22Rv1 (cell line): Measurements from ENCODE around the gene TMEM91.

ENCODE experiments used
- ZFX ChIP-seq: fragments of 450-650 bp; IDR thresholded peaks from 2 replicates; pipeline ENCODE4 v1.6.1; 2017; ENCODE audit warnings: antibody characterized with exemption, borderline replicate concordance
- TF ChIP-seq, protein P1 (sequence below): fragments of 450-650 bp; IDR thresholded peaks from 2 replicates; pipeline ENCODE4 v1.5.1; 2017; ENCODE audit warnings: mild to moderate bottlenecking

DNA sequence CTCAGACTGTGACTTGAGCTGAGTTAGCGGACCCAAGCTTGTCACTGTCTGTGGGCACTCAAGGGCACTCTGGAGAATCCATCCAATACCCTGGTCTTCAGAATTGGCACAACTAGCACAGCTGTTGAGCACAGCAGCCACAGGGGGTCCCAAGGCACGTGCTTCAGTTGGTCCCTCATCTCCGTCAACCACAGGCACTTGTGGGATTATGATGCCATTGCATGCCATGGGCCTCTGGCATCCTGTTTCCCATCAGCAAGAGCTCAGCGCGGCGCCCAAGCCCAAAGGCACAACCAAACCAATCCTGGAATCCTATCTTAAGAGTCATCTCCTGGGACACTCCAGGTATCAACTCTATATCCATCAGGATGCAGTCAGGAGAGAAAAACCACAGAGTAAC, 54.6 kb downstream of the TMEM91 start:
- TF ChIP-seq, protein P1, sequence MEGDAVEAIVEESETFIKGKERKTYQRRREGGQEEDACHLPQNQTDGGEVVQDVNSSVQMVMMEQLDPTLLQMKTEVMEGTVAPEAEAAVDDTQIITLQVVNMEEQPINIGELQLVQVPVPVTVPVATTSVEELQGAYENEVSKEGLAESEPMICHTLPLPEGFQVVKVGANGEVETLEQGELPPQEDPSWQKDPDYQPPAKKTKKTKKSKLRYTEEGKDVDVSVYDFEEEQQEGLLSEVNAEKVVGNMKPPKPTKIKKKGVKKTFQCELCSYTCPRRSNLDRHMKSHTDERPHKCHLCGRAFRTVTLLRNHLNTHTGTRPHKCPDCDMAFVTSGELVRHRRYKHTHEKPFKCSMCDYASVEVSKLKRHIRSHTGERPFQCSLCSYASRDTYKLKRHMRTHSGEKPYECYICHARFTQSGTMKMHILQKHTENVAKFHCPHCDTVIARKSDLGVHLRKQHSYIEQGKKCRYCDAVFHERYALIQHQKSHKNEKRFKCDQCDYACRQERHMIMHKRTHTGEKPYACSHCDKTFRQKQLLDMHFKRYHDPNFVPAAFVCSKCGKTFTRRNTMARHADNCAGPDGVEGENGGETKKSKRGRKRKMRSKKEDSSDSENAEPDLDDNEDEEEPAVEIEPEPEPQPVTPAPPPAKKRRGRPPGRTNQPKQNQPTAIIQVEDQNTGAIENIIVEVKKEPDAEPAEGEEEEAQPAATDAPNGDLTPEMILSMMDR = no peak
- TF ChIP-seq ZFX = no peak
